HG02678 (cell line): ENCODE data around the gene APBA2.

ENCODE experiments used
- ATAC-seq: cut with Tn5 transposase; IDR thresholded peaks from one replicate; pipeline ENCODE4 v1.9.1; 2021; ENCODE audit warnings: mild to moderate bottlenecking, moderate library complexity; ENCODE audit not compliant: unreplicated experiment

APBA2 gene

GRCh38 chr15:28914046-28914445 is 28.3 kb downstream of the APBA2 start:
- no peak for ATAC-seq

- no peak for ATAC-seq
Observed at GRCh38 chr15:28914483-28915023, 28.8 kb downstream of the APBA2 start.

- no peak for ATAC-seq
Observed at GRCh38 chr15:28915041-28915810, 29.5 kb downstream of the APBA2 start.

GRCh38 chr15:28915935-28916334 is 30.2 kb downstream of the APBA2 start:
- ATAC-seq = no peak

GRCh38 chr15:28917791-28918140 is 32.0 kb downstream of the APBA2 start:
- ATAC-seq = no peak

DNA sequence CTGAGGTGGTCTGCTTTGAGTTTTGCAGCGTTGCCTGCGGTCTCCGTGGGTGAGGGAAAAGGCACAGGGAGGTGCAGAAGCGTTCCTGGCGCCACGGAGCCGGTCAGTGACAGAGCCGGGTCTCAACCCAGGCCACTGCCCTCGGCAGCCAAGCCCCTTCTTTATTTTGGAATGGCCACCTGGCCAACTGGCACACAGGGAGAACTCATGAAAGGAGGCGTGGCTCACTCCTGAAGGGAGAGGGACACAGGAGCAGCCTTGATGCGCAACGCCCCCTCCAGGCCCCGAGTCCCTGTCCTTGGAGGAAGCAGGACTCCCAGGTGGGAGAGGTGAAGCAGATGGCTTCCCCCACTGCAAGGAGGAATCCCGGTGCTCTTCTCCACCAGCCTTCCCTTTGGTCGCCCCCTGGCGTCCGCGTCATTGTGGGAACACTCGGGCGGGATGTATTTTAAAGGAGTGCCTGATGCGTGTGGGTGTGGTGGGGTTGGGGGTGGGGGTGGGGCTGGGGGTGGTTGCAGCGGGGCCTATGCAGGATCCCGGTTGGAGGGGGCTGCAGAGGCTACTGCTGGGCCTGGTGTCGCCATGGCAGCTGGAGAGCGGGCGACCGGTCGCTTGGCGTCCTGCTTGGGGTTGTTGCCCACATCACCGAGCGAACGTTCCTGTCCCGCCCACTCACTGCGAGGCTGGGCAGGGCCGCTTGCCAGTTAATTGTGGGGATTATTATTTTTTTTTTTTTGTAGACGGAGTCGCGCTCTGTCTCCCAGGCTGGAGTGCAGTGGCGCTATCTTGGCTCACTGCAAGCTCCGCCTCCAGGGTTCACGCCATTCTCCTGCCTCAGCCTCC is 32.6 kb downstream of the APBA2 start:
- no peak for ATAC-seq

GRCh38 chr15:28919201-28919635 is 33.4 kb downstream of the APBA2 start:
- ATAC-seq = no peak

DNA sequence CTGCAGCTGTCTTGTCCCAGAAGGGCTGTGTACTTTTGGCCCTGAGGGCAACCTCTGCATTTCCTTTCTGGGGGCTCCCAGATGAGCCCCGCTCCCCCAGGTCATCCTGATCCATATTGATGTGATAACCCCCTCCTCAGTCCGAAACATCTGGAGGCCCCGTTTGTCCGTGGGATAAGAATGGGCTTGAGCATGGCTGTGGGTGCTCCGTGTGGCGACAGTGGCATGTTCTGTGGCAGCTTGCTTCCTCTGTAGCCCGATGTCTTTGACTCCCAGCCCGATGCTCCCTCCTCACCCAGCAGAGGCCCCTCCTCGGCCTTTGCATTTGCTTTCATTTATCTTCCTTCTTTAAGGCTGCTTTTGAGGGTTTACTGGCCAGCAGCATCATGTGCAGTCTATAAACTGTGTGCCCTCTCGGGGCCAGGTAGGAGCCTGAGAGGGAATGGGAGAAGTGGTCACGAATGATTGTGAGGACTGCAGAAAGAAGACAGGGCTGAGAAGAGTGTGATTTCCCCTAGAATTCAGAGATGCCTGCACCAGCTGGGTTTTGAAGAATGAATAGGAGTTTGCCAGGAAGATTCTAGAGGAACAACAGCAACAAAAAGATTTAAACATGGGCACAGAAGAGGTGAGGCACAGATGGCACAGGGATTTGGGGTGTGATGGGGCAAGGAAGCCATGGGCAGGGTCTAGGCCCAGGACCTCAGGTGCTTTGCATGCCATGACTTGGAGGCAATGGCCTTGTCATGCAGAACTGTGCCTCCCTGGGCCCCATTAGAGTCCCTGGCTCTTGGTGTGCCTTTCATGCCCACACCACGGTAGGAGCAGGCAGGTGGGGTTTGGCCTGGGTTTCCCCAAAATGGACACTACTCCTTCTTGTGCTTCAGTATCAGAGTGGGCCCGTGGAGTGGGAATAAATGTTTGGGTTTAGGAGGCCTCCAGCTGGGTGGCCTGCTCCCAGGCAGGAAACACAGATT is 34.2 kb downstream of the APBA2 start:
- ATAC-seq = no peak

DNA sequence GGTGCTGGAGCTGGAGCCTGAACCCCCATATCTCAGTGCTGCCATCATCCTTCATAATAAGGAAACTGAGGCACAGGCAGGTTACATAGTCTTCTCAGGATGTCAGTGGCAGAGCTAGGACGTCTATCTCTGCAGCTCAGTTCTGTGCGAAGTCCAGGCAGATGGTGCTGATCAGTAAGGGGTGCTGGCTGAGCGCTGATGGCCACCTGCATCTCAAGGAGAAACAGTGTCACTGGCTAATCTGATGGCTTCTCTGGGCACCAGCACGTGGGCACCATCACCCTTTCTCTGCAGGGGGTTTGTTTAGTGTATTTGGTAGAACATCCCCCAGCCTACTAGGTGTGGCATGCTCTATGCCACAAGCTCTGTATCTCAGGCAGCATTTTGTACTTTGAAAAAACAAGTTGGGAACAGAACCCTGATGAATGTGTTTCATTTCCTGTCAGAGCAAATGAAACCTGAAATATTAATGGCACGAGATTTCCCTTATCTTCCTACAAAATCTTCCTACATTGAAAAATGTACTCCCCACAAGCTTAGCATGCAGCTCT is 35.1 kb downstream of the APBA2 start:
- no peak for ATAC-seq

GRCh38 chr15:28921336-28921735 is 35.6 kb downstream of the APBA2 start:
- no peak for ATAC-seq

DNA sequence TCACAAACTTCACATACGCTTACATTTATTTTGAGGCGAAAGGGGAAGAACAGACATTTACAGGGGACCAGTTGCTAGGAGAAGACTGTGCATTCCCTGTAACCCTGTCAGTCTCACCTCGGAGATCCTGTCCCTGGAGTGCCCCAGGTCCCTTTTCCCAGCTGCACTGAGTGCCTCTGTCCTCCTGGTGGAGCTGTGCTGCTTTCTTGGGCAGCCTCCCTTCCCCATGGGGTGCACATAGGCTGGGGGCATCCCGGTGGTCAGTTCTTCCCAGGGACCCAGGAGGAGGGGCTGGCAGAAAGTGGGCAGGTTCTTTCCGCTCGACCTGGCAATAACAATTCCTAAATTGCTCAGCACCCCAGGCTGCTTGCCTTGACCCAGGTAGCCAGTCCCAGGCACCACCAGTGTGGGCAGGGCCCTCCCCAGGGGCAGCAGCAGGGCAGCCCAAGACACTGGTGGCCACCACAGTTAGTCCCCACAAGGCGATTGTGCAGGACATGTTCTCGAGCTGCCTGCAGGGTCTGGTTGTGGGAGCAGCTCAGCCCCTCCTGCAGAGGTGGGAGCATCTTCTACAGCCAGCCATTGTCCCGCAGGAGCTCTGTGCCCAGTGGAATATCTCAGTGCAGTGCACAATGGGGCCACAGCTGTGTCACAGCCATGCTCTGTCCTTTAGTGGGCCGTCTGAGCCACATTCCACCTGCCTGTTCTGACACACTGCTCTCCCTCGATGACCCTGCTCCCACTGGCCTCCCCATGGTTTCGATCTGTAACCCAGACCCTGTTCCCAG is 36.3 kb downstream of the APBA2 start:
- ATAC-seq = no peak

DNA sequence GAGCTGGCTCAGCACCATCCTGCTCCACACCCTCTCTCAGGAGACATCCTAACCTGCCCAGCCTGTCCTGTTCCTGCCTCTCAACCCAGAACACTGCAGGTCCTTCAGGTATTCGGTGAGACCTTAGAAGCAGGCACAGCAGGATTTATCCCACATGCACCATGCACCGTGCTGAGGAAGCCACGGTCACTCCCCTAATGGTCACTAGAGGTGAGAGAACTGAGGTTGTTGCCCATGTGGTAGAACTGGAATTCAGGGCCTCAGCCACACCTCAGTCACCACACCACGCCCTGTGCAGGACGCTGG is 36.9 kb downstream of the APBA2 start:
- ATAC-seq = no peak

GRCh38 chr15:28923726-28924280 is 38.0 kb downstream of the APBA2 start:
- ATAC-seq = no peak

DNA sequence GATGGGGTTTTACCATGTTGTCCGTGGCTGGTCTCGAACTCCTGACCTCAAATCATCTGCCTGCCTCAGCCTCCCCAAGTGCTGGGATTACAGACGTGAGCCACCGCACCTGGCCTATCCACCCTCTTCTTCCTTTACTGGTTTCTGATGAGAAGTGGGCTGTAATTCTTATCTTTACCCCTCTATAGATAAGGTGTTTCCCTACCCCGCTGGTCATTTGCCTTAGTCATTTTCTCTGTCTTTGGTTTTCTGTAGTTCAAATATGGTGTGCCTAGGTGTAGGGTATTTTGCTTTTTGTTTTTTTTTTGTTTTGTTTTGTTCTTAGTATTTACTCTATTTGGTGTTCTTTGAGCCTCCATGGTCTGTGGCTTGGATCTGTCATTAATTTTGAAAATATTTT is 41.3 kb downstream of the APBA2 start:
- no peak for ATAC-seq

DNA sequence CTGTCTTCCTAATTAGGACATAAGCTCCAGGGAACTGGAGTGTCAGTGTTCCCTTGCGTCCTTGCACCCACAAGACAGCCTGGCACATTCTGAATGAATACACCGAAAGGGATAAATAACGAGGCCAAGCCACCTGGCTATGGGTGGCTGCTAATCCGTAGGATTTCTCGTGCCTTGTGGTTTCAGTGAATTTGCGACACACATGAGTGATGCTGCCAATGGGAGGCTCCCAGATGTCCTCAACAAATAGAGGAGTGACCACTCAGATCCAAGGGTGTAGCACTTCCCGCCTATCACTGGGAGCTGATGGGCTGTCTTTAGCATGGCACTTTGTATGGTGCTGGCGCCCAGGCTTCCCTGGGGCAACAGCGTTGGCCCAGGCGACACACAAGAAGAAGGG is 43.4 kb downstream of the APBA2 start:
- no peak for ATAC-seq

- ATAC-seq = no peak
Observed at GRCh38 chr15:28930011-28930410, 44.2 kb downstream of the APBA2 start.

DNA sequence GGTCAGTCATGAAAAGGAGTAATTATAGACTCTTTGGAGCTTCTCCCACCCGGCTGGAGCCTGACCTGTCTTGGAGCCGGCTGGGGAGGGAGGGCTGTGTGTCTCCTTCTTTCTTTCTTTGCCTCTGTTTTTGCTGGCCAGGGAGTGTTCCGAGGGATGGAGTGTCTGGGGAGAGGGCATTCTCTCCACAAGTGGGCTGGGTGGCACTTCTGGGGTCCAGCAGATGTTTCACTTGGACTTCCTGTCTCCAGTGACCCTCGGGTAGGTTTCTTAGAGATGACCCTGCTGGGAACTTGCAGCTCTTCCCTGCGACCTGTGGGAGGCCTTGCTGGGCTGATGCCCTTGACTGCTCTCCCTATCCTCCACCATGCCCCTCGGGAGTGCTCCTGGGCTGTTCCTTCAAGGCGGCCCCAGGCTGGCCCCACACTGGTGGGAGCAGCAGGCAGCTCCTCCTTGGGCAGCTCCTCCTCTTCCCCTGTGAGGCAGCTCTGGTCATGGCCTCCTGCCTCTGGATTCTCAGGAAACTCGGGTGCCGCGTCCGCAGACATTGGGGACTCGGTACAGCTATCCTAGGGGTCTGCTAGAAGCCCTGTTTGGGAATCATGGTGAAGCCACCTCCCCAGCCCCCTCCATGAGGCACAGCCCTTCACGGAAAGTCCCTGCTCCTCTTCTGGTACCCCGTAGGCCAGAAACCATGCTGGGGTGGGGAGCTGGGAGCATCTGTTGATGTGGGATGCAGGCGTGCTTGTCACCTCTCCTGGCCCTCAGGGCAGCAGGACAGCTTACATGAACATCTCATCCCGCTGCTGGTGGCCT is 44.9 kb downstream of the APBA2 start:
- ATAC-seq = no peak

DNA sequence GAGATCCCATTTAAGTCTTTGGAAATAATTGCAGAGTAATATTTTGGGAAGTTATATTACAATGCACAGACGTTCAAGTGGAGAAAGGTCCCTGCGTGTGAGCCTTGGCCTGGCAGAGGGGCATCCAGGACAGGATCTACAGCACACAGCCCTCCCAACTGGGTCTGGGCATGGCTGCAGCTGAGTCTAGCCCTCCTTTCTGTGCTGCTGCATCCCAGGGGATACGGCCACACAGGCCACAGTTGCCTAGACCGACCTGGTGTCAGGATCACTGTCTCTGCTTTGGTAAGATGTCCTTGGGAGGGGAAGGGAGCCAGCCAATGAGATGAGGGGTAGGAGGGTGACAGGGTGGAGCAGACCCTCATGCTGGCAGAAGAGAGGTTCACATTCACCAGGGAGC is 46.1 kb downstream of the APBA2 start:
- no peak for ATAC-seq

- ATAC-seq = no peak
Observed at GRCh38 chr15:28932361-28932760, 46.6 kb downstream of the APBA2 start.
